Mesothelial cell of epicardium (in vitro differentiated cells): ENCODE data around the gene WNT9A. TPM values are rescaled to one million over a fixed set of nuclear protein-coding genes. Genes with fewer than 3 reads are reported as not detected.

ENCODE experiments used
- DNase-seq, 2 experiments: peaks; one replicate each; pipeline ENCODE4 v3.0.0; 2021; ENCODE audit warnings: low spot score in 2 of 2; ENCODE audit not compliant: unreplicated experiment in 2 of 2
- H3K27ac Mint-ChIP-seq: 2 replicates; pipeline ENCODE4 v1.8.0; 2021; ENCODE audit warnings: mixed read lengths
- H3K27me3 Mint-ChIP-seq: 2 replicates; pipeline ENCODE4 v1.8.0; 2021; ENCODE audit warnings: low read depth, mixed read lengths
- H3K36me3 Mint-ChIP-seq: 2 replicates; pipeline ENCODE4 v1.8.0; 2021; ENCODE audit warnings: mixed read lengths
- H3K4me1 Mint-ChIP-seq: 2 replicates; pipeline ENCODE4 v1.8.0; 2021; ENCODE audit warnings: mixed read lengths
- H3K4me3 Mint-ChIP-seq: 2 replicates; pipeline ENCODE4 v1.8.0; 2021; ENCODE audit warnings: mild to moderate bottlenecking, moderate library complexity, mixed read lengths
- H3K9me3 Mint-ChIP-seq: 2 replicates; pipeline ENCODE4 v1.8.0; 2021; ENCODE audit warnings: mixed read lengths
- total RNA-seq: library from RNA; stranded (reverse); gene quantifications from 3 replicates; pipeline ENCODE4 v1.2.1, GENCODE V29; 2021
- TF ChIP-seq, protein P1 (sequence below): fragments of 200-600 bp; sonication (generic); IDR thresholded peaks from one replicate; pipeline ENCODE4 v1.5.0; 2021; ENCODE audit warnings: antibody characterized with exemption; ENCODE audit not compliant: unreplicated experiment

WNT9A gene
- total RNA-seq, 1 donor from 2014 or later = 3.9 TPM

- TF ChIP-seq, protein P1, sequence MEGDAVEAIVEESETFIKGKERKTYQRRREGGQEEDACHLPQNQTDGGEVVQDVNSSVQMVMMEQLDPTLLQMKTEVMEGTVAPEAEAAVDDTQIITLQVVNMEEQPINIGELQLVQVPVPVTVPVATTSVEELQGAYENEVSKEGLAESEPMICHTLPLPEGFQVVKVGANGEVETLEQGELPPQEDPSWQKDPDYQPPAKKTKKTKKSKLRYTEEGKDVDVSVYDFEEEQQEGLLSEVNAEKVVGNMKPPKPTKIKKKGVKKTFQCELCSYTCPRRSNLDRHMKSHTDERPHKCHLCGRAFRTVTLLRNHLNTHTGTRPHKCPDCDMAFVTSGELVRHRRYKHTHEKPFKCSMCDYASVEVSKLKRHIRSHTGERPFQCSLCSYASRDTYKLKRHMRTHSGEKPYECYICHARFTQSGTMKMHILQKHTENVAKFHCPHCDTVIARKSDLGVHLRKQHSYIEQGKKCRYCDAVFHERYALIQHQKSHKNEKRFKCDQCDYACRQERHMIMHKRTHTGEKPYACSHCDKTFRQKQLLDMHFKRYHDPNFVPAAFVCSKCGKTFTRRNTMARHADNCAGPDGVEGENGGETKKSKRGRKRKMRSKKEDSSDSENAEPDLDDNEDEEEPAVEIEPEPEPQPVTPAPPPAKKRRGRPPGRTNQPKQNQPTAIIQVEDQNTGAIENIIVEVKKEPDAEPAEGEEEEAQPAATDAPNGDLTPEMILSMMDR = no peak
- Mint-ChIP-seq H3K27me3 (no peaks in the 10 kb centered on the region), H3K9me3 (no peaks in the 10 kb centered on the region), H3K4me1 (peaks cover 11% of the 10 kb centered on the region), H3K27ac (no peak overlapping the region), H3K4me3 (no peak overlapping the region), H3K36me3 (no peaks in the 10 kb centered on the region)
- no peak for DNase-seq
Observed at GRCh38 chr1:227902641-227902990, 45.1 kb downstream of the WNT9A start.

GRCh38 chr1:227901906-227902640 lies 45.7 kb downstream of the WNT9A start:
- H3K4me1 Mint-ChIP-seq = peaks cover 9% of the 10 kb centered on the region
- no peak for DNase-seq
- H3K27ac Mint-ChIP-seq = peak overlapping the region; percentile 8
- no peak overlapping the region for H3K4me3 Mint-ChIP-seq
- H3K27me3 Mint-ChIP-seq = no peaks in the 10 kb centered on the region
- no peaks in the 10 kb centered on the region for H3K36me3 Mint-ChIP-seq
- no peaks in the 10 kb centered on the region for H3K9me3 Mint-ChIP-seq
- TF ChIP-seq, protein P1 = no peak

- no peaks in the 10 kb centered on the region for H3K9me3 Mint-ChIP-seq
- H3K4me3 Mint-ChIP-seq = no peak overlapping the region
- DNase-seq = peak in 1 of 2 experiments; percentile 13
- no peak overlapping the region for H3K27ac Mint-ChIP-seq
- H3K27me3 Mint-ChIP-seq = no peaks in the 10 kb centered on the region
- H3K36me3 Mint-ChIP-seq = no peaks in the 10 kb centered on the region
- peaks cover 8% of the 10 kb centered on the region for H3K4me1 Mint-ChIP-seq
- TF ChIP-seq, protein P1 = no peak
Observed at GRCh38 chr1:227901239-227901905, 46.4 kb downstream of the WNT9A start.

GRCh38 chr1:227900571-227901051 lies 47.1 kb downstream of the WNT9A start:
- Mint-ChIP-seq H3K27ac (no peak overlapping the region), H3K4me1 (peaks cover 15% of the 10 kb centered on the region), H3K9me3 (no peaks in the 10 kb centered on the region), H3K36me3 (no peaks in the 10 kb centered on the region), H3K4me3 (no peak overlapping the region), H3K27me3 (no peaks in the 10 kb centered on the region)
- TF ChIP-seq, protein P1 = no peak
- peak; percentile 7 to 32 for DNase-seq

- Mint-ChIP-seq H3K36me3 (no peaks in the 10 kb centered on the region), H3K4me3 (no peak overlapping the region), H3K4me1 (peaks cover 20% of the 10 kb centered on the region), H3K27me3 (no peaks in the 10 kb centered on the region), H3K9me3 (no peaks in the 10 kb centered on the region), H3K27ac (peak overlapping the region; percentile 40)
- TF ChIP-seq, protein P1 = no peak
- DNase-seq = peak; percentile 9 to 36
Observed at GRCh38 chr1:227899820-227900449, 47.8 kb downstream of the WNT9A start.
